Endothelial cell (in vitro differentiated cells): ENCODE results near the gene RCOR1. TPM values are rescaled to one million over a fixed set of nuclear protein-coding genes. Genes with fewer than 3 reads are reported as not detected.
A peak's percentile ranks its signal among the peaks of the same experiment; 100 is the strongest.

ENCODE experiments used
- DNase-seq: peaks from one replicate; pipeline ENCODE4 v3.0.0; 2021; ENCODE audit warnings: low spot score
- H3K27ac Mint-ChIP-seq: one replicate; pipeline ENCODE4 v1.8.0; 2021; ENCODE audit warnings: mixed read lengths, inconsistent platforms; ENCODE audit not compliant: unreplicated experiment
- H3K27me3 Mint-ChIP-seq: one replicate; pipeline ENCODE4 v1.8.0; 2021; ENCODE audit warnings: mild to moderate bottlenecking, moderate library complexity, mixed read lengths, inconsistent platforms; ENCODE audit not compliant: unreplicated experiment
- H3K36me3 Mint-ChIP-seq: one replicate; pipeline ENCODE4 v1.8.0; 2021; ENCODE audit warnings: mild to moderate bottlenecking, low read depth, mixed read lengths, inconsistent platforms; ENCODE audit not compliant: unreplicated experiment
- H3K4me1 Mint-ChIP-seq: one replicate; pipeline ENCODE4 v1.8.0; 2021; ENCODE audit warnings: mild to moderate bottlenecking, mixed read lengths, inconsistent platforms; ENCODE audit not compliant: unreplicated experiment
- H3K4me3 Mint-ChIP-seq: one replicate; pipeline ENCODE4 v1.8.0; 2021; ENCODE audit warnings: mild to moderate bottlenecking, mixed read lengths, inconsistent platforms; ENCODE audit not compliant: unreplicated experiment
- H3K9me3 Mint-ChIP-seq: one replicate; pipeline ENCODE4 v1.8.0; 2021; ENCODE audit warnings: mixed read lengths, inconsistent platforms; ENCODE audit not compliant: unreplicated experiment
- total RNA-seq: library from RNA; stranded (reverse); fragmentation: NEBNext Ultra II Directional; extraction: Animal tissue kit (Norgen Biotek cat#: 25700); gene quantifications from one replicate; pipeline ENCODE4 v1.2.1, GENCODE V29; 2021; ENCODE audit not compliant: unreplicated experiment
- TF ChIP-seq, protein P1 (sequence below): fragments of 200-600 bp; sonication (generic); IDR thresholded peaks from one replicate; pipeline ENCODE4 v1.5.0; 2021; ENCODE audit warnings: antibody characterized with exemption; ENCODE audit not compliant: unreplicated experiment

Gene RCOR1
- total RNA-seq, 1 donor from 2014 or later = 51.6 TPM

- TF ChIP-seq, protein P1, sequence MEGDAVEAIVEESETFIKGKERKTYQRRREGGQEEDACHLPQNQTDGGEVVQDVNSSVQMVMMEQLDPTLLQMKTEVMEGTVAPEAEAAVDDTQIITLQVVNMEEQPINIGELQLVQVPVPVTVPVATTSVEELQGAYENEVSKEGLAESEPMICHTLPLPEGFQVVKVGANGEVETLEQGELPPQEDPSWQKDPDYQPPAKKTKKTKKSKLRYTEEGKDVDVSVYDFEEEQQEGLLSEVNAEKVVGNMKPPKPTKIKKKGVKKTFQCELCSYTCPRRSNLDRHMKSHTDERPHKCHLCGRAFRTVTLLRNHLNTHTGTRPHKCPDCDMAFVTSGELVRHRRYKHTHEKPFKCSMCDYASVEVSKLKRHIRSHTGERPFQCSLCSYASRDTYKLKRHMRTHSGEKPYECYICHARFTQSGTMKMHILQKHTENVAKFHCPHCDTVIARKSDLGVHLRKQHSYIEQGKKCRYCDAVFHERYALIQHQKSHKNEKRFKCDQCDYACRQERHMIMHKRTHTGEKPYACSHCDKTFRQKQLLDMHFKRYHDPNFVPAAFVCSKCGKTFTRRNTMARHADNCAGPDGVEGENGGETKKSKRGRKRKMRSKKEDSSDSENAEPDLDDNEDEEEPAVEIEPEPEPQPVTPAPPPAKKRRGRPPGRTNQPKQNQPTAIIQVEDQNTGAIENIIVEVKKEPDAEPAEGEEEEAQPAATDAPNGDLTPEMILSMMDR = no peak
- no peak for DNase-seq
- H3K9me3 Mint-ChIP-seq = no peaks in the 10 kb centered on the region
Measured at GRCh38 chr14:102604183-102604582, 11.7 kb downstream of the RCOR1 start.

GRCh38 chr14:102605029-102605428 is 12.6 kb downstream of the RCOR1 start:
- TF ChIP-seq, protein P1 = no peak
- DNase-seq = no peak
- H3K27me3 Mint-ChIP-seq = no peaks in the 10 kb centered on the region
- no peaks in the 10 kb centered on the region for H3K36me3 Mint-ChIP-seq
- H3K27ac Mint-ChIP-seq = no peak overlapping the region
- H3K4me3 Mint-ChIP-seq = no peak overlapping the region
- no peaks in the 10 kb centered on the region for H3K9me3 Mint-ChIP-seq
- peaks cover 16% of the 10 kb centered on the region for H3K4me1 Mint-ChIP-seq

More at GRCh38 chr14:102604183-102604582, 11.7 kb downstream of the RCOR1 start:
- Mint-ChIP-seq H3K4me1 (peaks cover 16% of the 10 kb centered on the region), H3K4me3 (no peak overlapping the region), H3K36me3 (no peaks in the 10 kb centered on the region), H3K27me3 (no peaks in the 10 kb centered on the region), H3K27ac (no peak overlapping the region)

GRCh38 chr14:102606296-102606695 is 13.8 kb downstream of the RCOR1 start:
- H3K9me3 Mint-ChIP-seq = no peaks in the 10 kb centered on the region
- no peak for DNase-seq
- no peak overlapping the region for H3K27ac Mint-ChIP-seq
- TF ChIP-seq, protein P1 = no peak
- peaks cover 2% of the 10 kb centered on the region for H3K36me3 Mint-ChIP-seq
- H3K4me3 Mint-ChIP-seq = no peak overlapping the region
- no peaks in the 10 kb centered on the region for H3K27me3 Mint-ChIP-seq
- H3K4me1 Mint-ChIP-seq = peaks cover 20% of the 10 kb centered on the region

- Mint-ChIP-seq H3K4me1 (peaks cover 18% of the 10 kb centered on the region), H3K4me3 (no peak overlapping the region), H3K9me3 (no peaks in the 10 kb centered on the region), H3K36me3 (peaks cover 4% of the 10 kb centered on the region), H3K27me3 (no peaks in the 10 kb centered on the region), H3K27ac (no peak overlapping the region)
- TF ChIP-seq, protein P1 = no peak
- no peak for DNase-seq
Measured at GRCh38 chr14:102608064-102608446, 15.6 kb downstream of the RCOR1 start.

- DNase-seq = no peak
- TF ChIP-seq, protein P1 = no peak
- Mint-ChIP-seq H3K36me3 (peaks cover 4% of the 10 kb centered on the region), H3K4me3 (peak overlapping the region; percentile 10), H3K27me3 (no peaks in the 10 kb centered on the region), H3K27ac (peak overlapping the region; percentile 39), H3K4me1 (peaks cover 11% of the 10 kb centered on the region), H3K9me3 (no peaks in the 10 kb centered on the region)
Measured at GRCh38 chr14:102610968-102611811, 18.7 kb downstream of the RCOR1 start.
